ENCODE data around the gene INSIG2.

GRCh38 chr2:118051826-118052358 lies 36.4 kb upstream of the INSIG2 start:
- TF ChIP-seq TAF1 (IDR thresholded peaks at IDR 0.05; ENCODE audit: borderline replicate concordance, insufficient read depth, low read length) = no peak
- no peak for TF ChIP-seq REST (IDR thresholded peaks at IDR 0.05; ENCODE audit: insufficient read depth in 1 of 2, low read depth in 2 of 2, low read length in 2 of 2)
- TF ChIP-seq POLR2AphosphoS5 (IDR thresholded peaks at IDR 0.05; ENCODE audit: low read depth, low read length) = no peak

Data from PFSK-1 (cell line).